Activated CD8-positive, alpha-beta memory T cell treated with anti-CD3 and anti-CD28 coated beads for 1 hour (primary cell): ENCODE results near the gene SNX11.

ENCODE experiments used
- DNase-seq, 2 donors: peaks; one replicate each; pipeline ENCODE4 v3.0.0-alpha.2; 2020; ENCODE audit warnings: low read depth in 1 of 2; ENCODE audit errors: extremely low read depth in 1 of 2

The SNX11 gene

DNA sequence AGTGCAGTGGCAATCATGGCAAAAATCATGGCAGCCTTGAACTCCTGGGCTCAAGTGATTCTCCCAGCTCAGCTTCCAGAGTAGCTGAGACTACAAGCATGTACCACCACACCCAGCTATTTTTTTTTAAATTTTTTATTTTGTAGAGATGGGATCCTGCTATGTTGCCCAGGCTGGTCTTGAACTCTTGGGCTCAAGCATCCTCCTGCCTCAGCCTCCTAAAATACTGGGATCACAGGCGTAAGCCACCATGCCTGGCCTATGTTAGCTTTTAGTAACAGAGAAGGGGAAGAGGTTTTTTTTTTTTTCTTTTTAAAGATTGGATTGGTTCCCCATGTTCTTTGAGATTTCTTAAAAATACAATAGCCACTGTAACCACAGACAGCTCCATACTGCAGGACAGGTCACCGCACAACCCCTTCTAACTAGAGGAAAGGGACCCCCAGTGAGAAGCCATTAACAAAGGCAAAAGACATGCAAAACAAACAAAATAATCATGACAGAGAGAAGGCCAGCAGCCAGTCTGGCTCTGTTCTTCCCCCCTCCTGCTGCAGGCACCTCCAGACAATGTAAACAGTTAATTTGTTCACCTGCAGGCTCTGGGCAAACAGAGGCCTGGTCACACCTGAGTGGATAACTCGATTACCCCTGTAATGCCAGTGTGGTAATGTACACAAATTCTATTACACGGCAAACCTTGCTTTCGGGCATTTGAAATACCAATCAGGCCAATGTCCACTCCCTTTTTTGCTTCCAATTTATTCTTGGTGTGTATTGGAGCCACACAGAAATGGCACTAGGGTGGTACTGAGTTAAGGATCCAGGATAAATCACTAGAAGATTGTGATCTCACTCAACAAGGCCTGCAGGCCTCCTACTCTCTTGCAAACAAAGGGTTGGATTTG is 52.9 kb downstream of the SNX11 start:
- DNase-seq = no peak

DNA sequence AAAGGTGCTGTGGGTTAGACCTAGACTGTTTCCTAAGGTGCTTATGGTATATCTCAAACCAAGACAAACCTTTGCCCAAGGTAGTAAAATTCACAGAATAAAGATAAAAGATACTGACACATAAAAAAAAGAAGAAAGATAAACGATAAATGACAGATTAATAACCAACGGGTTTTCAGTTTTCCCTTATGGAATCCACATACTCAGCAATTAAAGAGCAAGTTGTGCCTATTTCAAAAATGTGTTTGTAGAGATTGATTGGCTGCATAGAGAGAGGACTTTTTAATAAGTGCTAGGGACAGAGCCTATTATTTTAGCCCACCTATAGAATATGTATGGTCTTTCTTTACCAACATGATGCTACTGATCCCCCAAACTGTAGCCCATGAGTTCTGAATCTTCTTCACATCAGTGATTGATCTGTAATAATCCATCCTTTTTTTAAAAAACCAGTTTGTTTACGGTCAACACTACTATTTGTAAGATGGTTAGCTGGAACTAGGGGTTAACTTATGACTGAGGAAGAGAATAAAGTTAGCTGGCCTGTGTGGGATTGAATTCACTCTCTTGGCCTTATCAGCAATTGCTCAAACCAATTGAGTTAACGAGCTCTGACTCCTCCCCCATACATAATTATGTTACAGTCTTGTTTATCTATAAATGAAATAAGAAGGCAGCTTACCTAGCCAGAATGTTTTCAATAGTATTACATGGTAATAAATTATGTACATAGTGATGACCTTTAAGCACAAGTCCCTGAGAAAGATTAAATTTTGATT is 53.8 kb downstream of the SNX11 start:
- no peak for DNase-seq

DNA sequence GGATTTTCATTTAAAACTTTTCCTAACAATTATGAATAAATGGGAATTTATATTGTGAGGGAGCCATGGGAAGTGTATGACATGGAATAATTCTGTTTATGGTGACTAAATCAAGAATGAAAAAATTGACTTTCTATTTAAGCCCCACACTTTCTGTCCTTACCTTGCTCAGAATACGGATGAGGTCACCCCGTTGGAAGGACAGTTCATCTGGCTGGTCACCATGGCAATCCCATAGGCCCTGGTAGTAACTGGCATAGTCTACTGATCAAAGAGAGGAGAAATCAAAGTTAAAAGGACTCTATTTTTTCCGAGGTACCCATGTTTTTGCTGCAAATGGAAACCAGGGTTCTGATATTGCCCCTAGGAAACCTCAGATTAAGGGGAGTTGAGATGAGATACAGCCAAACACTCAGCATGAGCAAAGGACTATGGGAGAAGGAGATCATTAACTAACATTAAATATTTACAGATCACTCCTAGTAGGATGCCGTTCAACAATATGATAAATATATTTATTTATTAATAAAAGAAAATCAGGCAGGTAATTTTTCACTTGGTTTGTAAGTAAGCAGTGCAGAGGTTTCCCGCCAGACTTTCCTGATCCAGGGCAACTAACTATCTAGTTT is 54.9 kb downstream of the SNX11 start:
- DNase-seq = no peak

DNA sequence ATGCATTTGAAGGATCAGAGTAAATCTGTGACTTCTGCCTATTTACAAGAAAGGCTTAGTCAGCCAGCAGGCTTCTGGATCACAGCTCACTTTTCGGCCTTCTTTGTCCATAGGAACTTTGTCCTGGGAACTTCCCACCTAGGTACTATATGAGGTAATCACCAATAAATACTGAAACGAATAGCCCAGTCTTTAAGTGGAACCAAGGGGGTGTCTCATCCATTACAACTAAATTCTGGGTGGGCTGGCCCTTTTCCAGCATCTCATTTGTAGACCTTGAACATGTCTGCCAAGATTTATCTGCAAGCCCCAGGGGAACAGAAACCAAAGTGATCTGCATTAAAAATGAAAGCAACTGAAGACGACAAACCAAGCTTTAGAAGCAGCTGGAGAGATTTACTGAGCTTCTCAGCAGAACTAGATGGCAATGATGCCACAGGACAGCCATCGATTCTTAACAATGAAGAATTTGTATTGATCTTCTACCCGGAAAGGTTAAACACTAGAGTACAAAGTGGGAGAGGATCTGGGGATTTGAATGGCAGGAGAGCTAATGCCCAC is 55.5 kb downstream of the SNX11 start:
- no peak for DNase-seq

DNA sequence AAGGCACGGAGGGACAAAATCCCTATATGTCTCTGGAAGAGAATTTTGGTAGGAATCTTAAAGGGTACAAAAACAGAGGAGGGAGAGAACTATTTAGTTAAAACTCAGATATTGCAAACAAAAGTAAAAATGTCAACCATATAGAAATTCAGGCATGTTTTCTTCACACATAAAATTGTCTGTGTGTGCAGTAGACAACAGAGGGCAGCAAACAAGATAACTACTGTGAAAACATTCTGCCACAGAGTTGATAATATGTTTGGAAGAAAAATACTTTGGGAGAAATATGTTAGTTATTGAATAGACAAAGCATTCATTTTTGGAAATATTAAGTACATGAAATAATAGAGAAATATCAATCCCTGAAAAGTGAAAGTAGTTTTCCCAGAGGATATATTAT is 56.2 kb downstream of the SNX11 start:
- DNase-seq = no peak

DNA sequence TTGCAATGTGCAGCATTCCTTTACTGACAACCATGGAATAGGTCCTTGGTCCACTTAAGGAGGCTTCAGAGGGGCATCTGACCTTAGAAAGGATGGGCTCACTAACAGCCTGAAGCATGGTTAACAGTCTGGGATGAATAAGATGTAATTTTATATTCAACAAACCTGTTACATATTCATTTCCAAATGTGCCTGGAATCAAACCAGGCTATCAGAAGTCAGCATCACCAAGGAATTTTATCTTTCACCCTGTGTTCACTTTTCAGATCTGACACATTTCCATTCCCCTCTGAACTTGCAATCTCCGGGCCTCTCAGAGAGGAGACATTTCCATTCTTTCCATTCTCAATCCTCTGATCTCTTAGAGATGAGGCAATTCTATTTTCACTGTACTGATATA is 62.4 kb downstream of the SNX11 start:
- no peak for DNase-seq
